Neutrophil (primary cell): ENCODE data around the gene CD22.

ENCODE experiments used
- H3K27ac ChIP-seq: fragments of 200-600 bp; sonication (generic); 2 replicates; pipeline ENCODE4 v1.5.1; 2016; ENCODE audit warnings: mild to moderate bottlenecking, moderate library complexity
- H3K27me3 ChIP-seq: fragments of 200-600 bp; sonication (generic); 2 replicates; pipeline ENCODE4 v1.6.0; 2016; ENCODE audit warnings: mild to moderate bottlenecking
- H3K36me3 ChIP-seq: fragments of 200-600 bp; sonication (generic); 2 replicates; pipeline ENCODE4 v1.5.1; 2017
- H3K4me1 ChIP-seq, 2 experiments: fragments of 200-600 bp in 1 of 2; sonication (generic) in 1 of 2; 1 replicate in 1 of 2; 2 replicates in 1 of 2; pipeline versions ENCODE4 v1.5.1 to v1.6.1; 2013 to 2016; ENCODE audit warnings: low read depth in 1 of 2, low read length in 1 of 2, mild to moderate bottlenecking in 1 of 2, moderate library complexity in 1 of 2; ENCODE audit not compliant: control insufficient read depth in 1 of 2, insufficient read depth in 1 of 2
- H3K4me3 ChIP-seq, 2 experiments: fragments of 200-600 bp in 1 of 2; sonication (generic) in 1 of 2; 1 replicate in 1 of 2; 2 replicates in 1 of 2; pipeline ENCODE4 v1.5.1; 2013 to 2016; ENCODE audit warnings: low read depth in 1 of 2, low read length in 1 of 2, mild to moderate bottlenecking in 1 of 2, moderate library complexity in 1 of 2
- H3K9me3 ChIP-seq: fragments of 200-600 bp; sonication (generic); 2 replicates; pipeline ENCODE4 v1.5.1; 2016
- TF ChIP-seq, protein P1 (sequence below): fragments of 200-600 bp; sonication (generic); IDR thresholded peaks from 2 replicates; pipeline ENCODE4 v1.5.1; 2016; ENCODE audit warnings: antibody characterized with exemption

Gene CD22

DNA sequence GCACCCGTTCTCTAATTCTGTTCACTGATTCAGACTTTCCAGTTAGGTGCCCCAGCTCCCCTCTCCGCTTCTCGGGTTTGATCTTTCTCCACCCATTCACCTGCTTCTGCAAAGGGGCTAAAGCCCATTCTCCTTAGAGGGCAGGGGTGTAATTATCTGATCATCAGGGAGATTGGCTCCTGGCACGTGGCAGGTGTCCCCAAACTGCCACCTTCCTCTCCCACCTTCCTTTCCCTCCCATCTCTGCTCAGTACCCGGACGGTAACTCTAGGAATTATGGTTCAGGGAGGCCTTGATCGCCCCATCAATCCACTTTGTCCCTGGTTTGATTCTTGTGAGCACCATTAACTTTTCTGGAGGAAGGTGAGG lies 18.9 kb downstream of the CD22 start:
- TF ChIP-seq, protein P1, sequence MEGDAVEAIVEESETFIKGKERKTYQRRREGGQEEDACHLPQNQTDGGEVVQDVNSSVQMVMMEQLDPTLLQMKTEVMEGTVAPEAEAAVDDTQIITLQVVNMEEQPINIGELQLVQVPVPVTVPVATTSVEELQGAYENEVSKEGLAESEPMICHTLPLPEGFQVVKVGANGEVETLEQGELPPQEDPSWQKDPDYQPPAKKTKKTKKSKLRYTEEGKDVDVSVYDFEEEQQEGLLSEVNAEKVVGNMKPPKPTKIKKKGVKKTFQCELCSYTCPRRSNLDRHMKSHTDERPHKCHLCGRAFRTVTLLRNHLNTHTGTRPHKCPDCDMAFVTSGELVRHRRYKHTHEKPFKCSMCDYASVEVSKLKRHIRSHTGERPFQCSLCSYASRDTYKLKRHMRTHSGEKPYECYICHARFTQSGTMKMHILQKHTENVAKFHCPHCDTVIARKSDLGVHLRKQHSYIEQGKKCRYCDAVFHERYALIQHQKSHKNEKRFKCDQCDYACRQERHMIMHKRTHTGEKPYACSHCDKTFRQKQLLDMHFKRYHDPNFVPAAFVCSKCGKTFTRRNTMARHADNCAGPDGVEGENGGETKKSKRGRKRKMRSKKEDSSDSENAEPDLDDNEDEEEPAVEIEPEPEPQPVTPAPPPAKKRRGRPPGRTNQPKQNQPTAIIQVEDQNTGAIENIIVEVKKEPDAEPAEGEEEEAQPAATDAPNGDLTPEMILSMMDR: no peak
- Histone ChIP-seq H3K36me3 (no peaks in the 10 kb centered on the region), H3K27me3 (peaks cover 24% of the 10 kb centered on the region), H3K4me1 (peaks cover 32 to 41% of the 10 kb centered on the region in 2 experiments), H3K4me3 (peak overlapping the region; percentile 52 to 55), H3K9me3 (no peaks in the 10 kb centered on the region), H3K27ac (peak overlapping the region; percentile 85)

DNA sequence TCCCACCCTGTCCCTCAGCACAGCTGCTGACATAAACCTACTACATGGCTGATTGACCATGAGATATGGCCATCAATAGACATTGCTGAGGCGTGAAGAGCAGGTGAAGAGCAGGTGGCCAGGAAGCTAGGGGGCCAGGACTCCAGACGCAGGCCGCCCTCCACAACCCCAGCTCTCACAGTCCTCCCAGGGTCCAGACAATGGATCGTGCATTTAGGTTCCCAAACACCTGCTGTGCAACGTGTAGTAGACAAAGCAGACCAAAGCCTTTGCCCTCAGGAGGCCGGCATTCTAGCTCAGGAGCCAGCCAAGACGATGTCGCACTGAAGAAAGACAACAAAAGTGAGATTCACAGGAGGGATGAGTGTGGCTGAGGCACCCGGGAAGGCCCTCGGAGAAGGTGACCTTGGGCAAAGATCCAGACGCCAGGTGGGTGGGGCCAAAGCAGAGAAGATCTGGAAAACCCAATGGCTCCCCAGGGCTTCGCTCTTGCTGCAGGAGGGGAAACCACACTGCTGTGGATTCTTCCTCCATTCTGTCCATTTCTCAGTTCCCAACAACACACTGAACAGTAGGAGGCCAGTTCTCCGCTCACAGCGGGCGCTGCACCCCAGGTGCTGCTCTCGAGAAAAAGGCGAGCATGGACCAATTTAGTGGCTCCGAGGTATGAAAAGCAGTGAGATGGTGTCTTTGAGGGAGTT lies 20.1 kb downstream of the CD22 start:
- TF ChIP-seq, protein P1: no peak
- no peaks in the 10 kb centered on the region for H3K36me3 ChIP-seq
- no peak overlapping the region for H3K4me3 ChIP-seq
- H3K27me3 ChIP-seq: peaks cover 24% of the 10 kb centered on the region
- H3K27ac ChIP-seq: peak overlapping the region; percentile 23
- H3K9me3 ChIP-seq: no peaks in the 10 kb centered on the region
- peaks cover 43 to 53% of the 10 kb centered on the region in 2 experiments for H3K4me1 ChIP-seq

DNA sequence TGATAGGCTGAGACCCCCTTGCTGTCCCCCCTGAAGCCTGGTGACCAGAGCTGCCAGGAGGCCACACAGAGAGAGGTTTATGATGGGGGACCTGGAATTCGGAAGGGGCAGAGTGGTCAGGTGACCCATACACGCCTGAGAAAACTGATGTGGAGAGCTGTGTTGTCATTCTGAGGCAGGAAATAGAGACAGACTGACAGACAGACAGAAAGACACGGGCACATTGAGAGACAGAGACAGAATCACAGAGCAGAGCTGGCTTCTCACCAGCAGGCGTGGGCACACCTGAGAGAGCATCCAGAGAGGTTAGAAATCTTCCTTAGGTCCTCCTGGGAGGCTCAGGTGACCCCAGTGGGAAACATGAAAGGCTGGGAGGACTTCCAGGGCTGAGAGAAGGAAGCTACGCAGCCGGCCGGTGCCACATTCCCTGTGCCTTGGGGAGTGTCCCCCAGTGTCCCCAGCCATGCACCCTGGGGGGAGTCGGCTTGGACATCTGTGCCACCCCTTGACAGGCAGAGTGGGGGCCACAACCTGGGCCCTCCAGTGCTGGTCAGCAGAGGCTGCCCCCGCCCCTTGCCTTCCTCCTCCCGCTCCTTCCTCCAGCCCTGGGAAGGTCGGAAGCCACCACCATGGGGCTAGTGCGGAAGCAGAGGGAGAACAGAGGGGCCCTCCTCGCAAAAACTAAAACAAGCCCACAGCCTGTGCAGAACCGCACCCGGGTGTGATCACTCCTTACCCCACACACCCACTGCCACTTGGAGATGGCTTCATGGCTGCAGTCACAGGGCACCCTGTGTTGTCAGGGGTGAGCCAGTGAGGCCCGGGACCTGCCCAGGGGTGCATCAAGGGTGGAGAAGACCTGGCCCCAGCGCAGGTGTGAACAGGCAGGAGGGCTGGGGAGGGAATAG lies 20.9 kb downstream of the CD22 start:
- Histone ChIP-seq H3K9me3 (no peaks in the 10 kb centered on the region), H3K4me3 (no peak overlapping the region), H3K36me3 (no peaks in the 10 kb centered on the region), H3K27ac (peak overlapping the region; percentile 23), H3K4me1 (peaks cover 46 to 56% of the 10 kb centered on the region in 2 experiments), H3K27me3 (peaks cover 18% of the 10 kb centered on the region)
- TF ChIP-seq, protein P1: no peak

GRCh38 chr19:35350591-35350990 lies 21.6 kb downstream of the CD22 start:
- no peaks in the 10 kb centered on the region for H3K36me3 ChIP-seq
- TF ChIP-seq, protein P1: no peak
- no peak overlapping the region for H3K4me3 ChIP-seq
- H3K4me1 ChIP-seq: peaks cover 46 to 60% of the 10 kb centered on the region in 2 experiments
- H3K9me3 ChIP-seq: no peaks in the 10 kb centered on the region
- H3K27me3 ChIP-seq: peaks cover 10% of the 10 kb centered on the region
- H3K27ac ChIP-seq: no peak overlapping the region

GRCh38 chr19:35351411-35352176 lies 22.6 kb downstream of the CD22 start:
- H3K27me3 ChIP-seq: peaks cover under 1% of the 10 kb centered on the region
- H3K9me3 ChIP-seq: no peaks in the 10 kb centered on the region
- H3K4me1 ChIP-seq: peaks cover 39 to 50% of the 10 kb centered on the region in 2 experiments
- H3K4me3 ChIP-seq: no peak overlapping the region
- H3K36me3 ChIP-seq: no peaks in the 10 kb centered on the region
- no peak overlapping the region for H3K27ac ChIP-seq
- TF ChIP-seq, protein P1: no peak
